Heart left ventricle (tissue), 16 donors: ENCODE data around the gene CMC1. TPM values are rescaled to one million over a fixed set of nuclear protein-coding genes. Genes with fewer than 3 reads are reported as not detected.

Experiments
- ATAC-seq, 4 donors: fragments of 200-7000 bp; cut with Tn5 transposase; one replicate each; pipeline ENCODE4 v1.9.1; 2020 to 2022; ENCODE audit warnings: moderate library complexity in 4 of 4, mild to moderate bottlenecking in 3 of 4, moderate number of reproducible peaks in 1 of 4
- DNase-seq, 5 donors: peaks; one replicate each; pipeline ENCODE4 v3.0.0-alpha.2; 2020
- H3K27ac ChIP-seq, 12 donors: fragments of 200-600 bp; sonication (generic) in 4 of 12; one replicate each; pipeline versions ENCODE4 v1.5.0 to v1.8.0; 2016 to 2022; ENCODE audit warnings: mild to moderate bottlenecking in 2 of 12
- H3K27me3 ChIP-seq, 9 donors: fragments of 200-600 bp; sonication (generic) in 2 of 9; one replicate each; pipeline versions ENCODE4 v1.5.1 to v1.8.0; 2016 to 2022; ENCODE audit warnings: mild to moderate bottlenecking in 3 of 9
- H3K36me3 ChIP-seq, 9 donors: fragments of 200-600 bp; sonication (generic) in 2 of 9; one replicate each; pipeline versions ENCODE4 v1.5.0 to v1.8.0; 2018 to 2022; ENCODE audit warnings: mild to moderate bottlenecking in 2 of 9
- H3K4me1 ChIP-seq, 12 donors: fragments of 200-600 bp; sonication (generic) in 4 of 12; one replicate each; pipeline versions ENCODE4 v1.5.0 to v1.8.0; 2016 to 2022; ENCODE audit warnings: mild to moderate bottlenecking in 3 of 12
- H3K4me3 ChIP-seq, 12 donors: fragments of 200-600 bp; sonication (generic) in 4 of 12; one replicate each; pipeline versions ENCODE4 v1.5.0 to v1.8.0; 2017 to 2022; ENCODE audit warnings: mild to moderate bottlenecking in 9 of 12, moderate library complexity in 4 of 12
- H3K9me3 ChIP-seq, 12 donors: fragments of 200-600 bp; sonication (generic) in 4 of 12; one replicate each; pipeline versions ENCODE4 v1.5.0 to v1.8.0; 2016 to 2022; ENCODE audit warnings: mild to moderate bottlenecking in 1 of 12
- POLR2A ChIP-seq, 2 donors: fragments of 450-650 bp; IDR thresholded peaks; one replicate each; pipeline ENCODE4 v1.6.1; 2017; ENCODE audit warnings: antibody characterized with exemption in 2 of 2, mild to moderate bottlenecking in 2 of 2, moderate library complexity in 2 of 2
- WGBS, 4 donors: extraction: QIAGEN DNeasy Blood & Tissue Kit in 2 of 4; methylation state at CpG; one replicate each; pipeline versions ENCODE4 v1.1.5 to v1.1.7; 2013 to 2018; 5-methylcytosine and 5-hydroxymethylcytosine counted together
- intact Hi-C, 10 donors: fragments of 100-400 bp; cut with DNase I; formaldehyde crosslinking; loops; one replicate each; pipeline versions ENCODE4 v1.11.1 to v1.14.2; 2022
- polyA plus RNA-seq, 2 donors: library from polyadenylated mRNA; stranded (reverse); fragments of 200-250 nt; gene quantifications; one replicate each; pipeline ENCODE4 v1.2.3, GENCODE V29; 2013
- total RNA-seq, 9 donors: library from RNA; depleted of rRNA in 2 of 9; stranded (reverse); fragments of >200 nt in 2 of 9; fragmentation: NEBNext Ultra II Directional in 3 of 9; extraction: Animal tissue kit (Norgen Biotek cat#: 25700) in 3 of 9; gene quantifications; one replicate each; pipeline versions ENCODE4 v1.1.0 to v1.2.4, GENCODE V29; 2016 to 2023
- TF ChIP-seq, protein P1 (sequence below), 12 donors: fragments of 200-600 bp; sonication (generic) in 4 of 12; IDR thresholded peaks; one replicate each; pipeline versions ENCODE4 v1.5.0 to v1.8.0; 2018 to 2022; ENCODE audit warnings: antibody characterized with exemption in 12 of 12, mild to moderate bottlenecking in 5 of 12
- donor health status: ischemic (EF 13 %, LVEDD 7.1; RV severe dilation, severe dysfunction).
- donor health status: healthy with polysubstance abuse.
- donor health status: DM: no; HTN: yes; CAD: no.
- donor health status: DM: no; HTN: no; CAD: no.
- donor health status: ischemic (EF 25% LVEDD 6.9; RV normal size, moderate dysfunction).
- donor health status: ischemic (EF 25% LVEDD 5.7; RV mildly dilated, moderate dysfunction).
- donor health status: healthy.
- donor health status: DM: yes; HTN: yes; CAD: no.
- donor health status: ischemic (EF 35%, LVEDD 5.7; RV mildly dilated, moderate dysfunction).
- donor health status: nonischemic (EF 11% LVEDD 7.7; RV severe dilation, severe dysfunction).
- donor health status: DM: yes; HTN: yes; CAD: no.
- donor health status: PGD.
- donor health status: ischemic (EF 29% LVEDD 5.4; RV normal size, mild dysfunction).
- donor health status: nonischemic (EF 23%, LVEDD 6.1; RV moderate dilation, normal function).

Gene CMC1
- total and polyA plus RNA-seq, 11 donors = 14.9 to 106 (median 27.6) TPM

DNA sequence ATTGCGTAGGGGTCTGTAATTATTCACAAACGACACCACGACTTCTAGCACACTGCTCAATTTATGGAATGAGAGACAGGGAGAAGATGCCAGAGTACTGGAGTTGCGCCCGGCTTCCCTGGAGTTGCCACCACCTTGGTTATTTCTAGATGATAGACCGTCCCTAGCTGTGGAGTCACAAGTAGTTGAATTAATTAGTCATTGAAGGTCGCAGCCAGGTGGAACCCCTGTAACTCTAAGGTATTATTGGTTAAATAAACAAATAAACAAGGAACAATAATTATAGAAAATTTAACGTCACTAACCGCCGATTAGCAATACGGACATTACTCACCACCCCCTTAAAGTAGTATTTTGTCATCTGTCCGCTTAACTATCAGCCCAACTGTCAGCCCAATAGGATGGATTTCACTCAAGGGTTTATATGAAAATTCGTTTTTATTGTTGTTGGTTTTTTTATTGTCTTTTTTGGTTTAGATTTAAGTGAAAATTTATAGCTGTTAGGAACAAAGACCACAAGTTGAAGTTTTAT lies 108.1 kb downstream of the CMC1 start:
- H3K4me3 ChIP-seq = peak overlapping the region; percentile 59 to 89 (median 80)
- TF ChIP-seq, protein P1, sequence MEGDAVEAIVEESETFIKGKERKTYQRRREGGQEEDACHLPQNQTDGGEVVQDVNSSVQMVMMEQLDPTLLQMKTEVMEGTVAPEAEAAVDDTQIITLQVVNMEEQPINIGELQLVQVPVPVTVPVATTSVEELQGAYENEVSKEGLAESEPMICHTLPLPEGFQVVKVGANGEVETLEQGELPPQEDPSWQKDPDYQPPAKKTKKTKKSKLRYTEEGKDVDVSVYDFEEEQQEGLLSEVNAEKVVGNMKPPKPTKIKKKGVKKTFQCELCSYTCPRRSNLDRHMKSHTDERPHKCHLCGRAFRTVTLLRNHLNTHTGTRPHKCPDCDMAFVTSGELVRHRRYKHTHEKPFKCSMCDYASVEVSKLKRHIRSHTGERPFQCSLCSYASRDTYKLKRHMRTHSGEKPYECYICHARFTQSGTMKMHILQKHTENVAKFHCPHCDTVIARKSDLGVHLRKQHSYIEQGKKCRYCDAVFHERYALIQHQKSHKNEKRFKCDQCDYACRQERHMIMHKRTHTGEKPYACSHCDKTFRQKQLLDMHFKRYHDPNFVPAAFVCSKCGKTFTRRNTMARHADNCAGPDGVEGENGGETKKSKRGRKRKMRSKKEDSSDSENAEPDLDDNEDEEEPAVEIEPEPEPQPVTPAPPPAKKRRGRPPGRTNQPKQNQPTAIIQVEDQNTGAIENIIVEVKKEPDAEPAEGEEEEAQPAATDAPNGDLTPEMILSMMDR (IDR thresholded peaks at IDR 0.05) = no peak
- no peak for TF ChIP-seq POLR2A (IDR thresholded peaks at IDR 0.05)
- 12 to 24% (median 16%) methylated on average over 13 of the region's 13 CpGs for WGBS, 4 donors
- H3K4me1 ChIP-seq = peaks cover 0 to 55% (median 41%) of the 10 kb centered on the region in 12 donors
- intact Hi-C loops = loop anchor here in 2 of 10 donors (5.0 to 10.0 kb wide), 2 partner anchors 105 to 107 kb away; partner anchors contain the start of gene CMC1 (in 2 of the 2)
- DNase-seq (no peak), ATAC-seq (peak; percentile 4 to 22 (median 12))
- peak overlapping the region; percentile 97 to 100 (median 98) for H3K27ac ChIP-seq
- peaks cover 0 to 21% (median 4%) of the 10 kb centered on the region in 9 donors for H3K36me3 ChIP-seq
- H3K9me3 ChIP-seq = peaks cover 0 to 31% (median 8%) of the 10 kb centered on the region in 12 donors
- H3K27me3 ChIP-seq = no peaks in the 10 kb centered on the region

Other genes with a start within 250 kb of the CMC1 start
- 1 to 10 TPM in 8 of 9 donors, under 1 TPM in 1; 0.94 to 4.9 (median 1.8) TPM for gene ZCWPW2, start 107.1 kb downstream of the CMC1 start, total RNA-seq
- gene ZCWPW2, start 107.1 kb downstream of the CMC1 start, polyA plus RNA-seq = 1 to 10 TPM in 1 of 2 donors, under 1 TPM in 1; 0.86 to 1.1 TPM
- 10 to 100 TPM; 21.4 to 48.1 (median 33.2) TPM for gene AZI2, start 107.2 kb downstream of the CMC1 start, total RNA-seq
- gene AZI2, start 107.2 kb downstream of the CMC1 start, polyA plus RNA-seq = 10 to 100 TPM; 14.3 to 37.7 TPM